ENCODE data around the gene HPSE2. TPM values are rescaled to one million over a fixed set of nuclear protein-coding genes. Genes with fewer than 3 reads are reported as not detected.

The HPSE2 gene
- total RNA-seq, 2 experiments from 2014 or later = not detected

DNA sequence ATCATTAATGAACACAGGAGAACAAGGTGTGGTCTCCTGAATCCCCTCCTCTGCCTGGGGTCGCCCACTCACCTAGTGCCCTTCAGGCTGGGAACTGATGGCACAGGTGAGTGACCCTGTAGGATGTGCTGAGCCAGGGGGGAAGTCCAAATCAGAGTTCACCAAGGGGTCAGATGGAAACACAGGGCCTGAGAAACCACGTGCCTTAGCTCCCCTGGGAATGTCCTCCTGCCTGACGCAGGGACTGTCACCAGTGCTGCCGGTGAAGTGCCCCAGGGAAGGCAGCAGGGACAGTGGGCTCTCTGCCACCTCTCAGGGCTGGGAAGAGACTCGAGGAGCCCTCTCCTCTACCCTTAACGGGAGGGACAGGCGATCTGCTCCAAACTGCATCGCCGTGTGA, 814.9 kb downstream of the HPSE2 start:
- DNase-seq = no peak
- peaks cover 2% of the 10 kb centered on the region for H3K36me3 Mint-ChIP-seq
- no peak overlapping the region for H3K4me3 Mint-ChIP-seq
- no peaks in the 10 kb centered on the region for H3K4me1 Mint-ChIP-seq
- H3K27me3 Mint-ChIP-seq = no peaks in the 10 kb centered on the region
- no peak overlapping the region for H3K27ac Mint-ChIP-seq
- no peaks in the 10 kb centered on the region for H3K9me3 Mint-ChIP-seq

GRCh38 chr10:98419469-98420261, 816.0 kb downstream of the HPSE2 start:
- Mint-ChIP-seq H3K4me3 (no peak overlapping the region), H3K9me3 (no peaks in the 10 kb centered on the region), H3K36me3 (peaks cover 3% of the 10 kb centered on the region), H3K4me1 (peaks cover 7% of the 10 kb centered on the region), H3K27ac (no peak overlapping the region), H3K27me3 (no peaks in the 10 kb centered on the region)
- no peak for DNase-seq

DNA sequence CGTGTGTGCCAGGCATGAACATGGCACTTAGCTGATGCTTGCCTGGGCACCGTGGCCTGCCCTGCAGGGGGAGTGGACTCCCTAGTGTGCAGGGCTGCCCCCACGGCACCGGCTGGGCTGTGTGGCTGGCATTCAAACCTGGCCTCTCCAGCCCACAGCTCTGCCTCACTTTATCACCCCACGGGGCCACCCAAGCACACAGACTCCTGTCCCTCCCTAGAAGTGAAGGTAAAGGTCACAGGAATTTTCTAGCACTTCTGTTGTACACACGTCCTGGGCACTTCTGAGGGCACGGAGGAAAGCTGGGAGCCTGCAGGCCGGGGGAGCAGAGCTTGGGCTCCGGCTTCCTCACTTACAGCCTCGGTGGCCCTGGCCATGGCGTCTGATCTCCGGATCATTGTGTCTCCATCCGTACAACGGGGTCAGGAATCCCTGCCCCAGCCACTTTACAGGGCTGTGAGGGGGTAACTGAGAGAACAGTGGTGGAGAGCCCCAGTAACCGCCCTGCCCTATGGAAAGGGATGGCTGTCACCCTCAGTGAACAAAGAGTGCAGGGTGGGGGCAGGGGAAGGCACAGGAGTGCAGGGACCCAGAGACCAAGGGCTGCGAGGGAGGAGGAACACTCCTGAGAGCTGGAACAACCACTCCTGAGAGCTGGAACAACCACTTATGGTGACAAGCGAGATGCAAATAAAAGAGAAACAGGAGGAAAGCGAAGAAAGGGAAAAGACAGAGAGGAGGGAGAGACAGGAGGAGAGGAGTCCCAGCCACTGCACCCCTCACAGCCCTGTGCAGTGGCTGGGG, 816.8 kb downstream of the HPSE2 start:
- no peak overlapping the region for H3K4me3 Mint-ChIP-seq
- peaks cover 14% of the 10 kb centered on the region for H3K4me1 Mint-ChIP-seq
- no peak for DNase-seq
- H3K27me3 Mint-ChIP-seq = no peaks in the 10 kb centered on the region
- no peaks in the 10 kb centered on the region for H3K9me3 Mint-ChIP-seq
- H3K27ac Mint-ChIP-seq = no peak overlapping the region
- peaks cover 3% of the 10 kb centered on the region for H3K36me3 Mint-ChIP-seq

DNA sequence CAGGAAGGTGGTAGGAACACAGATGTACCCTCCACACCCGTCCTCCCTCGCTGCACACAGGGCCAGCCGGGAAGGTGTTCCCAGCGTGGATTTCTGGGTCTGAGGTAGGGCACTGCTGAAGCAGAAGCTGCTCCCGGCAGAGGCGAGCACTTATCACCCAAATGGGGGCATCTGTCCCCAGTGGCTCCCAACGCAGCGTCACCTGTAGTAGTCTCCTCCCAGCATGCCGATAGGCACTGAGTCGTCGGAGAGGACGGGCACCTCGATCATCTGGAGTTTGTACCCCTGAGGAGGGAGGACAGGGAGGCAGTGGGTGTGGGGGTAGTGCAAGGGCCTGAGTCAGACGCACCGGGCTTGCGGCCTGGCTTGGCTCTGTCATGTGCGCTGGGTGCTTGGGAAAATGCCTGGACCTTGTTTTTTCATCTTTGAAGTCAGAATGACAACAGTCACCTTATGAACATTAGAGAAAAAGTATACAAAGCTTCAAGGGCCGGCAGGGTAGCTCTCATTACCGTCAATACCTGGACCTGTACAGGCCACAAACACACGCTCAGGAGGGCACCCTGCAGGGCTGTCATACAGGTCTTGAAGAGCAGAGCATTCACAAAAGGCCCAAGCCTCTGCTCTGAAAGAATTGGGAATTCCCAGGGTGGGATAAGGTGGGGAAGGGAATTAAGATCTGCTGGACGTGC, 817.5 kb downstream of the HPSE2 start:
- H3K27me3 Mint-ChIP-seq = no peaks in the 10 kb centered on the region
- H3K4me1 Mint-ChIP-seq = peaks cover 16% of the 10 kb centered on the region
- no peak overlapping the region for H3K27ac Mint-ChIP-seq
- no peaks in the 10 kb centered on the region for H3K9me3 Mint-ChIP-seq
- DNase-seq = no peak
- H3K4me3 Mint-ChIP-seq = no peak overlapping the region
- H3K36me3 Mint-ChIP-seq = peaks cover 3% of the 10 kb centered on the region

- no peaks in the 10 kb centered on the region for H3K9me3 Mint-ChIP-seq
- no peak overlapping the region for H3K4me3 Mint-ChIP-seq
- H3K27me3 Mint-ChIP-seq = no peaks in the 10 kb centered on the region
- peaks cover 3% of the 10 kb centered on the region for H3K36me3 Mint-ChIP-seq
- H3K4me1 Mint-ChIP-seq = peaks cover 18% of the 10 kb centered on the region
- no peak overlapping the region for H3K27ac Mint-ChIP-seq
- no peak for DNase-seq
These were observed 818.1 kb downstream of the HPSE2 start for GRCh38 chr10:98417481-98417959.

DNA sequence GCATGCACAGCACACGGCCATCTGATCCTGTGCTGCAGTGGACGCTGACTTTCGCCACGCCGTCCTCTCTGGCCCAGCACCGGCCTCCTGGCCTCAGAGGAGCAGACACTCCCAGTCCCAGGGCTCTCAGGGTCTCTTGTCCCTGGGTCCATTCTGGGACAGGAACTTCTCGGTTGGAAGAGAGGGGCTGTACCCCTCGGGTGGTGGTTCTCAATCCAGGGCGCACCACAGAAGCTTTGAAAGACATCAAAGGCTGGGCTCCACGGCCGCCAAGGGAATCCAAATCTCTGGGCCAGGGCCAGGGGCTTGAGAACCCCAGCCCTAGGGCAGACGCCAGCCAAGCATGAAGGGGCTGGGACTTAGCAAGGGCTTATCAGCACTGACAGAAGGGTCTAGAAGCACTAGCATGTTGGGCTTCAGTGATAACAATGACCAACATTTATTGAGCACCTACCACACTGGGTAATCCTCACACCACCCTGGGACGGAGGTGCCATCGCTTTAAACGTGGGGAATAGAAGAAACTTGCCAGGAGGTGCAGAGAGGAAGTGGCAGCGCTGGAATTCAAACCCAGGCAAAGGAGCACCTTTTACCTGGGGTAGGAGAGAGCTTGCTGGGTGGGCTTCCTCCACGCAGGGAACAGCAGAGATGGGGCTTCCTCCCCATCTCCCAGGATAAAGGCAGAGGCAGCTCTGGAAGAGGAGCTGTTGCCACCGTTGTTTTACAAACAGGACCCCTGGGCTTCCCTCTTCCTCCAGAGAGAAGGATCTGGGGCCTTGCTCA, 818.9 kb downstream of the HPSE2 start:
- Mint-ChIP-seq H3K9me3 (no peaks in the 10 kb centered on the region), H3K36me3 (peaks cover 3% of the 10 kb centered on the region), H3K4me3 (no peak overlapping the region), H3K4me1 (peaks cover 19% of the 10 kb centered on the region), H3K27me3 (no peaks in the 10 kb centered on the region), H3K27ac (no peak overlapping the region)
- DNase-seq = no peak

DNA sequence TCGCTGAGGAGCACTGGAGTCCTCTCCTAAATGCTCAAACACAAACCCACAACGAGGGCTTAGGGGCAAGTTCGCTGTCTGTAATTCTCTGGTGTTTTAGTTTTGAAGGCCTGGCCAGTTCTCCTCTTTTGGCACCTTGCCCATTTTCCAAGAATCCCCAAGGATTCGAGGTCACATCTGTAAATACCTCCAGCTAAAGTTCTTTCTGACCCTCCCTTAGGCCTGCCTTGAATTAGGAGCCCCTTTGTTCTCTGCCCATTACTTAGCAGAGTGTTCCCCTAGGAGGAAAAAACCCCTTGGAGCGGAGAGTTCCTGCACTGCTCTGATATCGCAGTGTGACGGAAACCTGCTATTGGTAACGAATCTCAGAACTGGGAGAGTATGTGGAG, 819.9 kb downstream of the HPSE2 start:
- Mint-ChIP-seq H3K27ac (no peak overlapping the region), H3K27me3 (no peaks in the 10 kb centered on the region), H3K4me1 (peaks cover 19% of the 10 kb centered on the region), H3K9me3 (no peaks in the 10 kb centered on the region), H3K4me3 (no peak overlapping the region), H3K36me3 (peaks cover 2% of the 10 kb centered on the region)
- DNase-seq = no peak

DNA sequence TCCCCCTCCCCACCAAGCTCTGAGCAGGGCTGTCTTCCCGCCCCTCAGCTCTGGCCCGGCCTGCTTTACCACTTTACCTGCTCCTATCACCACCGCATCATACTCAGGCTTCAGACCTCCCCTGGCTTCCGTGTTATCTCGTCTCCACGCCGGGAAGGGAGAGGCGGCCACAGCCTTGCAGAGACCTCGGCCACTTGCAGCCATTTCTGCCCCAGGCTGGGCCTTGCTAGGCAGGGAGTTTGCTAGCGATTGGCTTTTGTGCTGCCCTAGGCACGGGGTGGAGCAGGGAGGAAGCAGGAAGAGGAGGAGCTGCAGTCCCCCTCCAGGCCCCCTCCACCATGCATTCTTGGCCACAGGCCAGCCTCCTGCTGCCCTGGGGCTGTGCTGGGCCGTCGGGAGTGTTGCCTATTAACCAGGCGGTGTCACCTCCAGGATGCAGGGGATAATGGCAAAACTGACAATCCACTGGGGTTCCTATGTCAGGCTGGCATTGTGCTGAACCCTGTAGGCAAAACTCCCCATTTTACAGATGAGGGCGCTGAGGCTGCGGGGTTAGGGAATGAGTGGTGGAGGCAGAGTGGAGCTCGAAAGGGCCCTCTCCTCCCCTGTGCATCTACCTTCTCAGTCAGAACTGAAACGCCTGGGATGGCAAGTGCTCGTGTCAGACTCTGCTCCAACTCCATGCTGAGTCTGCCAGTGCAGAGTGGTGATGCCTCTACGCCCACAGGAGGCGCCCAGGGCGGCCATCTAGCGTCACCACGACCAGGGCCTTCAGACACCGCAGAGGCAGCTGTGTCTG, 820.5 kb downstream of the HPSE2 start, which contains the start of gene PYROXD2:
Gene PYROXD2 (minus strand): TSS at position 251 of the 799 bp plus-strand sequence. CDS start 47 bp downstream, at position 204.
- H3K4me3 Mint-ChIP-seq = peak within 1 kb of the TSS; percentile 91
- no peaks in the 10 kb centered on the region for H3K9me3 Mint-ChIP-seq
- H3K36me3 Mint-ChIP-seq = peaks cover 2% of the 10 kb centered on the region
- DNase-seq = peak; percentile 40
- peaks cover 19% of the 10 kb centered on the region for H3K4me1 Mint-ChIP-seq
- H3K27ac Mint-ChIP-seq = peak within 1 kb of the TSS; percentile 93
- no peaks in the 10 kb centered on the region for H3K27me3 Mint-ChIP-seq

- peaks cover 19% of the 10 kb centered on the region for H3K4me1 Mint-ChIP-seq
- H3K4me3 Mint-ChIP-seq = peak overlapping the region; percentile 91
- peak overlapping the region; percentile 93 for H3K27ac Mint-ChIP-seq
- peaks cover 2% of the 10 kb centered on the region for H3K36me3 Mint-ChIP-seq
- no peaks in the 10 kb centered on the region for H3K9me3 Mint-ChIP-seq
- H3K27me3 Mint-ChIP-seq = no peaks in the 10 kb centered on the region
- DNase-seq = no peak
These were observed 821.1 kb downstream of the HPSE2 start for GRCh38 chr10:98414578-98414931.

- H3K4me3 Mint-ChIP-seq = no peak overlapping the region
- H3K9me3 Mint-ChIP-seq = no peaks in the 10 kb centered on the region
- H3K4me1 Mint-ChIP-seq = peaks cover 19% of the 10 kb centered on the region
- peaks cover 2% of the 10 kb centered on the region for H3K36me3 Mint-ChIP-seq
- H3K27me3 Mint-ChIP-seq = no peaks in the 10 kb centered on the region
- no peak for DNase-seq
- H3K27ac Mint-ChIP-seq = no peak overlapping the region
These were observed 823.9 kb downstream of the HPSE2 start for GRCh38 chr10:98411768-98412167.

DNA sequence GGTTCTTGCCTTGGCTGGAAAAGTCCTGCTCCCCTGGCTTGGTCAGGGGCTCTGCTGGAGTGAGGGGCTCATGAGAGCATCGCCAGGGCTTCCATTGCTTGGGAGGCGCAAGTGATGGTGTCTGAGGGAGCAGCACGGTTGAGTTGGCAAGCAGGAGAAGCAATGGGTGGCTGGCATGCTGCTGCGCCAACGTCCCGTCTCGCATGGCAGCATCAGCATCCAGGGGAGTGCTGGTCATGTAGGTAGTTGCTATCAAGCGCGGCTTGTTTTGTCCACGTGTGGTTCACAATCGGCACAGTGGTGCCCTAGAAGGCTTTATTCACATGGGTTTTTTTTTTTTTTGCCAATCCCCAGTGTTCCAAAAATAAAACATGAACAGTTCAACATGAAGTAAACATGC, 824.5 kb downstream of the HPSE2 start:
- Mint-ChIP-seq H3K9me3 (no peaks in the 10 kb centered on the region), H3K27me3 (no peaks in the 10 kb centered on the region), H3K36me3 (peaks cover 2% of the 10 kb centered on the region), H3K4me3 (no peak overlapping the region), H3K4me1 (peaks cover 19% of the 10 kb centered on the region), H3K27ac (no peak overlapping the region)
- no peak for DNase-seq

DNA sequence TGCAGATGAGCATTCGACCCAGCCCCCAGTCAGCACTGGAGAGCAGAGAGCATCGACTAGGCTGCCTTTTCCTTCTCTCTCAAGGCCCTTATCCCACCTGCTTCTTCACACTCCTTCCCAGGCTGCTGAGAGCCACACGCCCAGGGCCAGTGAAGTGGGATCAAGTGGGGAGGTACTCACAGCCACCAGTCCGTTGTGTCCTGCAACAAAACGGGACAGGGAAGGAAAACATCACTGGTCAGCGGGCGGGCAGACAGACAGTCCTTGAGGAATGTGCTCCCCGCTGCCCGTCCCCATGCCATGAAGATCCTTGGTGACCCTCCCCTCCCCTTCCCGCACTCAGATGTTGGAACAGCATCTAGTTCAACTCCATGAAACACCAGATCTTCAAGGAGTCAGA, 824.9 kb downstream of the HPSE2 start:
- H3K36me3 Mint-ChIP-seq = peaks cover 2% of the 10 kb centered on the region
- no peaks in the 10 kb centered on the region for H3K27me3 Mint-ChIP-seq
- DNase-seq = no peak
- peaks cover 19% of the 10 kb centered on the region for H3K4me1 Mint-ChIP-seq
- no peak overlapping the region for H3K4me3 Mint-ChIP-seq
- H3K27ac Mint-ChIP-seq = no peak overlapping the region
- H3K9me3 Mint-ChIP-seq = no peaks in the 10 kb centered on the region

- no peak overlapping the region for H3K4me3 Mint-ChIP-seq
- no peak overlapping the region for H3K27ac Mint-ChIP-seq
- no peak for DNase-seq
- H3K4me1 Mint-ChIP-seq = peaks cover 17% of the 10 kb centered on the region
- H3K9me3 Mint-ChIP-seq = no peaks in the 10 kb centered on the region
- no peaks in the 10 kb centered on the region for H3K27me3 Mint-ChIP-seq
- H3K36me3 Mint-ChIP-seq = peaks cover 2% of the 10 kb centered on the region
These were observed 825.4 kb downstream of the HPSE2 start for GRCh38 chr10:98410135-98410743.

All from activated naive CD8-positive, alpha-beta T cell treated with anti-CD3 and anti-CD28 coated beads for 36 hours (primary cell).